Lung (tissue), 12 donors: Measurements from ENCODE around the gene ADAMTSL1. TPM values are rescaled to one million over a fixed set of nuclear protein-coding genes. Genes with fewer than 3 reads are reported as not detected.

Source experiments
- ATAC-seq: fragments of 200-7000 bp; cut with Tn5 transposase; one replicate; pipeline ENCODE4 v1.9.1; 2020; ENCODE audit warnings: moderate number of reproducible peaks; ENCODE audit not compliant: insufficient read depth, low FRiP score
- DNase-seq, 3 donors: peaks; one replicate each; pipeline ENCODE4 v3.0.0-alpha.2; 2013 to 2017
- H3K27ac ChIP-seq, 2 donors: one replicate each; pipeline ENCODE4 v1.5.1; 2013; ENCODE audit warnings: mild to moderate bottlenecking in 2 of 2, moderate library complexity in 2 of 2, control low read depth in 1 of 2, inconsistent platforms in 1 of 2, low read depth in 1 of 2, low read length in 1 of 2
- H3K27me3 ChIP-seq, 3 donors: one replicate each; pipeline ENCODE4 v1.5.1; 2013; ENCODE audit warnings: low read length in 2 of 3; ENCODE audit not compliant: control insufficient read depth in 3 of 3, insufficient read depth in 3 of 3
- H3K36me3 ChIP-seq, 4 donors: one replicate each; pipeline ENCODE4 v1.5.1; 2013; ENCODE audit warnings: low read length in 4 of 4, mild to moderate bottlenecking in 1 of 4, moderate library complexity in 1 of 4; ENCODE audit not compliant: control insufficient read depth in 4 of 4, insufficient read depth in 4 of 4
- H3K4me1 ChIP-seq, 5 donors: one replicate each; pipeline ENCODE4 v1.5.1; 2013; ENCODE audit warnings: low read length in 5 of 5, mild to moderate bottlenecking in 2 of 5, moderate library complexity in 1 of 5; ENCODE audit not compliant: control insufficient read depth in 5 of 5, insufficient read depth in 5 of 5
- H3K4me3 ChIP-seq: one replicate; pipeline ENCODE4 v1.5.1; 2013; ENCODE audit warnings: mild to moderate bottlenecking, control low read depth, moderate library complexity
- H3K9ac ChIP-seq, 2 donors: one replicate each; pipeline ENCODE4 v1.5.1; 2013; ENCODE audit warnings: low read length in 2 of 2, control low read depth in 1 of 2; ENCODE audit not compliant: insufficient read depth in 1 of 2
- H3K9me3 ChIP-seq, 4 donors: one replicate each; pipeline ENCODE4 v1.5.1; 2013; ENCODE audit warnings: low read length in 3 of 4, mild to moderate bottlenecking in 1 of 4, moderate library complexity in 1 of 4; ENCODE audit not compliant: control insufficient read depth in 4 of 4, insufficient read depth in 3 of 4
- WGBS, 2 donors: extraction: QIAGEN DNeasy Blood & Tissue Kit; methylation state at CpG; one replicate each; pipeline ENCODE4 v1.1.7; 2013; 5-methylcytosine and 5-hydroxymethylcytosine counted together
- polyA plus RNA-seq, 2 donors: library from polyadenylated mRNA; stranded (reverse); fragments of 200-250 nt; gene quantifications; one replicate each; pipeline ENCODE4 v1.2.1, GENCODE V29; 2013
- total RNA-seq, 2 donors: library from RNA; depleted of rRNA in 1 of 2; stranded (reverse); fragments of >200 nt in 1 of 2; gene quantifications; one replicate each; pipeline ENCODE4 v1.2.1, GENCODE V29; 2014 to 2021
- TF ChIP-seq, protein P1 (sequence below): IDR thresholded peaks from 2 replicates; pipeline ENCODE4 v1.5.1; 2012; ENCODE audit warnings: mild to moderate bottlenecking; ENCODE audit errors: control extremely low read depth, extremely low read depth
- donor health status: control.
- donor health status: control.
- donor health status: Bipolar disorder and iron deficiency.
- donor health status: healthy.
- donor health status: DM: yes; HTN: yes; CAD: no.

ADAMTSL1 gene
- total and polyA plus RNA-seq, 4 donors: 0.25 to 36.2 (median 1.4) TPM

DNA sequence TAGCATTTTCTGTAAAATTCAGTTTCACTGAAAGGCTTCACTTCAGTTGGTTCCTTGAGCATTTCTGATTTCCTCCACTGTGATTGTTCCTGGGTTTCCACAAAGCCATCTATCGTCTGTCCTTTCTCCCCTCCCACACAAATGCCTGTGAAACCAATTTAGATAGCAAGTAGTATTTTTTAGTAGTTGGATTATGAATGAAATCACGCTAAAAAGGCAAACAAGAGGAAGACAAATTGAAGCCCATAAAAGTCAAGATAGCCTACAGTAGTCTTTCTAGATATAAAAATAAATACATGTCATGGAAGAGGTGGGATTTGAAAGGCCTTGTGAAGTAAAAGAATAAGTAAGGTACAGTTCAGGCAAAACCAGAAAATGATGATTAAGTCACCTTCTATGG lies 162.8 kb downstream of the ADAMTSL1 start:
- Histone ChIP-seq H3K27ac (no peak overlapping the region), H3K9me3 (no peaks in the 10 kb centered on the region), H3K4me3 (no peak overlapping the region), H3K27me3 (no peaks in the 10 kb centered on the region), H3K9ac (no peak overlapping the region), H3K36me3 (no peaks in the 10 kb centered on the region), H3K4me1 (peaks cover 0 to 3% (median 0%) of the 10 kb centered on the region in 5 donors)
- DNase-seq: no peak
- ATAC-seq: no peak
- WGBS, 2 donors: 75 to 82% methylated on average over 2 of the region's 2 CpGs
- TF ChIP-seq, protein P1, sequence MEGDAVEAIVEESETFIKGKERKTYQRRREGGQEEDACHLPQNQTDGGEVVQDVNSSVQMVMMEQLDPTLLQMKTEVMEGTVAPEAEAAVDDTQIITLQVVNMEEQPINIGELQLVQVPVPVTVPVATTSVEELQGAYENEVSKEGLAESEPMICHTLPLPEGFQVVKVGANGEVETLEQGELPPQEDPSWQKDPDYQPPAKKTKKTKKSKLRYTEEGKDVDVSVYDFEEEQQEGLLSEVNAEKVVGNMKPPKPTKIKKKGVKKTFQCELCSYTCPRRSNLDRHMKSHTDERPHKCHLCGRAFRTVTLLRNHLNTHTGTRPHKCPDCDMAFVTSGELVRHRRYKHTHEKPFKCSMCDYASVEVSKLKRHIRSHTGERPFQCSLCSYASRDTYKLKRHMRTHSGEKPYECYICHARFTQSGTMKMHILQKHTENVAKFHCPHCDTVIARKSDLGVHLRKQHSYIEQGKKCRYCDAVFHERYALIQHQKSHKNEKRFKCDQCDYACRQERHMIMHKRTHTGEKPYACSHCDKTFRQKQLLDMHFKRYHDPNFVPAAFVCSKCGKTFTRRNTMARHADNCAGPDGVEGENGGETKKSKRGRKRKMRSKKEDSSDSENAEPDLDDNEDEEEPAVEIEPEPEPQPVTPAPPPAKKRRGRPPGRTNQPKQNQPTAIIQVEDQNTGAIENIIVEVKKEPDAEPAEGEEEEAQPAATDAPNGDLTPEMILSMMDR: no peak

DNA sequence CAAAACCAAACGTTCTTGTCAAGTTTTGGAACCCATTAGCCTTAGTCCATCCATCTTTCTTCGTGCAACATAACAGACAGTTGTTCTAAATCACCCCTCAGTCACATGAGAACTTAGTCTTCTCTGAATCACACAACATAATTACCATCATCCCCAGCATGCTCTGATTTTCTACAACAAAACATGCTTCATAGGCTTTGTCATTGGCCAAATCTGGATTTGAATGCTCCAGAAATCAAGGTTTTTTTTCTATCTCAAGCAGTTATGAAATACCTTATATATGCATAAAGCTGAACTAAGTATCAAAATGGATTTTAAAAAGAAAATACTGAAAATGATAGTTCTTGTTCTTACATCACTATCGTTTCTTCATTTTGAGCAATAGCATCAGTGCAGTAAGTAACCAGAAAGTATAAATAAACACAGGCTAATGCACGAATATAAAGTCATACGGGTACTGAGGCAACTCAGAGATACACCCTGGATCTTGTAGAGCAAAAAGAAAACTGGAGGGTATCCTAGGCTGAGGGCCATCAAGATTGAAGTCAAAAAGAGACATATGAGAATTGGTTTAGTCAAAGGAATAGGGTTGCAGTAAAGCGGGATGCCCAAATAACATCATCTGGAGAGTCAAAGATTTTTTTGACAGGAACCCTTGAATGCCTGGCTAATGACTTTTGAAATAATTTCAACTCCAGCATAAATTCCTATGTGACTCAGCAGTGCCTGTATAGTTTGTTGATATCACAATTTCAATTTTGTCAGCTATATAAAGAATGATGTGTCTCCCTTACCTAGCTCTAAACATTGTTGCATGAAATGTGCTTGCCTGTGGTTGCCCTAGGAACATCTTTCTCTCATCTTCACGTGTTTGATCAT lies 164.7 kb downstream of the ADAMTSL1 start:
- H3K4me3 ChIP-seq: no peak overlapping the region
- H3K36me3 ChIP-seq: no peaks in the 10 kb centered on the region
- H3K9ac ChIP-seq: no peak overlapping the region
- ATAC-seq (no peak), DNase-seq (no peak)
- peaks cover 0 to under 1% (median 0%) of the 10 kb centered on the region in 4 donors for H3K9me3 ChIP-seq
- H3K27me3 ChIP-seq: no peaks in the 10 kb centered on the region
- WGBS, 2 donors: 79 to 84% methylated on average over 7 of the region's 7 CpGs
- no peaks in the 10 kb centered on the region for H3K4me1 ChIP-seq
- TF ChIP-seq, protein P1: no peak
- H3K27ac ChIP-seq: no peak overlapping the region

DNA sequence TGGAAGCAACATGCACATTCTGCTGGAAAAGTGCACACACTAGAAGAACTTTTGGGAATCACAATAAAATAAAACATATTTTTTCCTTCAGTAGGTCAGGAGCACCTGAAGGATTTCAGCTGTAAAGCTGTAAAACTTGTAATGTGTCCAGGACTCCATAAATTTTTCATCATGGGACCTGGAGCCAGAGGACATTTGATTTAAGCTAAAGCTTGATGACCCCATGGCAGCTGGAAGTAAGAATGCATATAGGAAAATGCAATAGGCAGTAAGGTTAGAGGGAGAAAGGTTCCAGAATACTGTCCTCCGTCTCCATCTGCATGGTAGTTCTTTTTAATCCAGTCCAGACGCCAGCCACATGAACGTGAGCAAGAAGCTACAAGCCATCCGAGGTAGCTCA lies 166.0 kb downstream of the ADAMTSL1 start:
- no peak overlapping the region for H3K27ac ChIP-seq
- H3K27me3 ChIP-seq: no peaks in the 10 kb centered on the region
- H3K4me1 ChIP-seq: no peaks in the 10 kb centered on the region
- H3K9ac ChIP-seq: no peak overlapping the region
- DNase-seq: no peak
- no peak for ATAC-seq
- no peak overlapping the region for H3K4me3 ChIP-seq
- TF ChIP-seq, protein P1: no peak
- H3K36me3 ChIP-seq: no peaks in the 10 kb centered on the region
- H3K9me3 ChIP-seq: peaks cover 0 to 4% (median 0%) of the 10 kb centered on the region in 4 donors
- 87 to 91% methylated on average over 4 of the region's 4 CpGs for WGBS, 2 donors
